Measurements from ENCODE around the gene ALKBH4. TPM values are rescaled to one million over a fixed set of nuclear protein-coding genes. Genes with fewer than 3 reads are reported as not detected.

The ALKBH4 gene
- polyA plus RNA-seq, 1 of the 3 experiments (the other 2 are of a cell fraction), result 18.1 TPM

DNA sequence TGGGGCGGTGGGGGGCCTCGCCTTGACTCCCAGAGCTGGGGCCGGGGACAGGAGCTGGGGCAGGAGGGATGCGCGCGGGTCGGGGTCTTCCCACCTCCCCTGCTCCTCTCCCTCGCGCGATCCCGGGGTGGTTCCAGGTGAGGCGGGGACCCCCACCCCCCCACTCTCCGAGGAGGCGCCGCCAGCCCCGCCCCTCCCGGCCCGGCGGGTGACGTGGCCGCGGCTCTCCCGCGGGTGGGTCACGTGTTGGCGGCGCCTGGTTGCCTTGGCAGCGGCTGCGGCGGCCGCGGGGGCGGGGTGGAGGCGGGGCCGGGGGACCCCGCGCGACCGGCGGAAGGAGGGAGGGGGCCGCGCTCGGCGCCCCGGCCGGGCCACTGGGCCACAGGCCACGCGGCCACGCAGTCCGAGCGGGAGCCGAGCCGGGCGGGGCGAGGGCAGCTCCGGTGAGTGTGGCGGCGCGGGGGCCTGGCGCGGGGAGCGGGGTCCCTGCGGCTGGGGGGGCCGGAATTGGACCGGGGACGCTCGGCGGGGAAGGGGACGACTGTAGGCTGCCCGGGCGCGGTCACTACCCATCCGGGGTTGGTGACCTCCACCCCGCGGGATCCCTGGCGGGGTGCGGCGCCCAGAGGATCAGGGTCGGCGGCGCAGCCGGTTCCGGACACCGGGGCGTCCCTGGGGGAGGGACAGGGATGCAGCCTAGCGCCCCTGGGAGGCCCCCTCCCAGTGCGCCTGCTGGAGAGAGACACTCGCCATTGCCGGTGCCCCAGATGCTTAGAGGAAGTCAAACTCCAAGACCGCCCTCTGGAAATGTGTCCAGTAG lies 31.2 kb downstream of the ALKBH4 start, which contains the start of gene ORAI2:
Gene ORAI2, plus strand, starts transcription at position 357 of the 820 bp plus-strand sequence. CDS start 5,382 bp downstream, outside the sequence.
- ChIA-PET CTCF (interaction anchor here (0.7 to 2.5 kb wide), 7 partner anchors 17 to 35 kb away, joined by 3 to 12 read pairs (median 4); no protein-coding TSS in a partner anchor), POLR2A (interaction anchor here (1.3 kb wide), 1 partner anchor 8 kb away, joined by 4 read pairs; no protein-coding TSS in a partner anchor)
- Histone ChIP-seq H3K9me3 (no peaks in the 10 kb centered on the region), H3K36me3 (replicated peaks in 1 of 2; ENCODE audit: control insufficient read depth in 1 of 2, insufficient read depth in 2 of 2, low read length in 1 of 2) (peaks cover 0 to 19% of the 10 kb centered on the region in 2 experiments), H3K4me1 (ENCODE audit: control insufficient read depth in 1 of 2, insufficient read depth in 2 of 2, low read depth in 1 of 2, low read length in 1 of 2) (peaks cover 8 to 11% of the 10 kb centered on the region in 2 experiments; a peak in 2 of 4 replicates), H3K27ac (ENCODE audit: low read depth in 2 of 2, low read length in 1 of 2) (peak within 1 kb of the TSS; percentile 60 to 74; a peak in 3 of 4 replicates), H4K20me1 (ENCODE audit: insufficient read depth) (no peaks in the 10 kb centered on the region), H3K9me2 (no peaks in the 10 kb centered on the region), H2AFZ (ENCODE audit: low read depth) (peak within 1 kb of the TSS; percentile 95), H3K27me3 (ENCODE audit: insufficient read depth) (no peaks in the 10 kb centered on the region), H3K9ac (peak within 1 kb of the TSS; percentile 92), H3K4me2 (peak within 1 kb of the TSS; percentile 95), H3K4me3 (ENCODE audit: low read depth in 2 of 2, low read length in 1 of 2) (peak within 1 kb of the TSS; percentile 63 to 94), H3K79me2 (ENCODE audit: insufficient read depth) (peaks cover 48% of the 10 kb centered on the region), H3F3A (replicated peaks; ENCODE audit: insufficient read depth) (peaks cover 13% of the 10 kb centered on the region)
- DNase-seq, result peak; percentile 100
- 0% methylated on average over 19 of the region's 90 CpGs for WGBS (ENCODE audit: low lambda C conversion rate)
- TF ChIP-seq, protein P1, sequence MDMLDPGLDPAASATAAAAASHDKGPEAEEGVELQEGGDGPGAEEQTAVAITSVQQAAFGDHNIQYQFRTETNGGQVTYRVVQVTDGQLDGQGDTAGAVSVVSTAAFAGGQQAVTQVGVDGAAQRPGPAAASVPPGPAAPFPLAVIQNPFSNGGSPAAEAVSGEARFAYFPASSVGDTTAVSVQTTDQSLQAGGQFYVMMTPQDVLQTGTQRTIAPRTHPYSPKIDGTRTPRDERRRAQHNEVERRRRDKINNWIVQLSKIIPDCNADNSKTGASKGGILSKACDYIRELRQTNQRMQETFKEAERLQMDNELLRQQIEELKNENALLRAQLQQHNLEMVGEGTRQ (IDR thresholded peaks at IDR 0.05; ENCODE audit: borderline replicate concordance, low read depth, low read length), result peak; percentile 81; the same call in 1 of the 2 replicates
- TF ChIP-seq POLR2AphosphoS5 (IDR thresholded peaks at IDR 0.05; ENCODE audit: low read depth, low read length), result peak; percentile 20; the same call in 1 of the 2 replicates
- TF ChIP-seq MXI1 (IDR thresholded peaks at IDR 0.05; ENCODE audit: low read depth, low read length), result peak; percentile 81
- TF ChIP-seq, protein P2, sequence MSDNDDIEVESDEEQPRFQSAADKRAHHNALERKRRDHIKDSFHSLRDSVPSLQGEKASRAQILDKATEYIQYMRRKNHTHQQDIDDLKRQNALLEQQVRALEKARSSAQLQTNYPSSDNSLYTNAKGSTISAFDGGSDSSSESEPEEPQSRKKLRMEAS (IDR thresholded peaks at IDR 0.05; ENCODE audit: low read depth), result peak; percentile 48
- TF ChIP-seq RAD21 (IDR thresholded peaks at IDR 0.05; ENCODE audit: low read length), result no peak
- TF ChIP-seq TAF1 (IDR thresholded peaks at IDR 0.05; ENCODE audit: borderline replicate concordance, low read depth, low read length), result peak; percentile 40; the same call in 1 of the 2 replicates
- no peak for TF ChIP-seq RFX5 (IDR thresholded peaks at IDR 0.05; ENCODE audit: low read length)
- TF ChIP-seq, protein P3, sequence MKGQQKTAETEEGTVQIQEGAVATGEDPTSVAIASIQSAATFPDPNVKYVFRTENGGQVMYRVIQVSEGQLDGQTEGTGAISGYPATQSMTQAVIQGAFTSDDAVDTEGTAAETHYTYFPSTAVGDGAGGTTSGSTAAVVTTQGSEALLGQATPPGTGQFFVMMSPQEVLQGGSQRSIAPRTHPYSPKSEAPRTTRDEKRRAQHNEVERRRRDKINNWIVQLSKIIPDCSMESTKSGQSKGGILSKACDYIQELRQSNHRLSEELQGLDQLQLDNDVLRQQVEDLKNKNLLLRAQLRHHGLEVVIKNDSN (IDR thresholded peaks at IDR 0.05; ENCODE audit: borderline replicate concordance, low read depth), result peak; percentile 94

DNA sequence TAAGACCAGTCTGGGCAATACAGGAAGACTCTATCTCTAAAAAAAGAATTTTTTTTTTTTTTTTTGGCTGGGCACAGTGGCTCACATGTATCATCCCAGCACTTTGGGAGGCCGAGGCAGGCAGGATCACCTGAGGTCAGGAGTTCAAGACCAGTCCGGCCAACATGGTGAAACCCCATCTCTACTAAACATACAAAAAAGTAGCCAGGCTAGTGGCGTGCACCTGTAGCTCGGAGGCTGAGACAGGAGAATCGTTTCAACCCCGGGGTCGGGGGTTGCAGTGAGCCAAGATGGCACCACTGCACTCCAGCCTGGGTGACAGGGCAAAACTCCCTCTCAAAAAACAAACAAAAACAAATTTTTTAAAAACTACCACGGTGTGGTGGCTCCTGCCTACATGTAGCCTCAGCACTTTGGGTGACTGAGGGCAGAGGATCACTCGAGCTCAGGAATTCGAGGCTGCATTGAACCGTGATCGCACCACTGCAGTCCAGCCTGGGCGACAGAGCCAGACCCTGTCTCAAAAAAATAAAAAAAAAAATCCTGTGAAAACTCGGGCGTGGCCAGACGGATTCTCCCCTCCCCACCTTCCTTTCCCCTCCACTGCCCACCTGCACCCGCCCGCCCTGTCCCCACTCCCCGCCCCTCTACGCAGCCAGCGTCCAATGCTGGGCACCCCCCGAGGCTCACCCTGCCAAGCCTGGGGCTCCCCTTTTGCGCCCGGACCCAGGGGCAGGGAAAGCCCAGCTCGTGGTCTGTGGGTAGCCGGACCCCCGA lies 32.0 kb downstream of the ALKBH4 start:
- ChIA-PET POLR2A (interaction anchor here (0.6 to 1.3 kb wide), 2 partner anchors 9 to 15 kb away, joined by 3 to 4 read pairs; no protein-coding TSS in a partner anchor), CTCF (interaction anchor here (0.7 to 2.1 kb wide), 4 partner anchors 19 to 35 kb away, joined by 3 to 9 read pairs (median 4); no protein-coding TSS in a partner anchor)
- Histone ChIP-seq H3K79me2 (ENCODE audit: insufficient read depth) (peaks cover 41% of the 10 kb centered on the region), H3K27me3 (ENCODE audit: insufficient read depth) (no peaks in the 10 kb centered on the region), H3K36me3 (replicated peaks in 1 of 2; ENCODE audit: control insufficient read depth in 1 of 2, insufficient read depth in 2 of 2, low read length in 1 of 2) (peaks cover 0 to 15% of the 10 kb centered on the region in 2 experiments), H3K9ac (peak overlapping the region; percentile 72), H3K9me3 (no peaks in the 10 kb centered on the region), H3K4me3 (ENCODE audit: low read depth in 2 of 2, low read length in 1 of 2) (peak overlapping the region; percentile 63 to 67), H4K20me1 (ENCODE audit: insufficient read depth) (no peaks in the 10 kb centered on the region), H3K4me2 (peak overlapping the region; percentile 95), H3K9me2 (no peaks in the 10 kb centered on the region), H3F3A (replicated peaks; ENCODE audit: insufficient read depth) (peaks cover 18% of the 10 kb centered on the region), H2AFZ (ENCODE audit: low read depth) (peak overlapping the region; percentile 95; the same call in 1 of the 2 replicates), H3K4me1 (ENCODE audit: control insufficient read depth in 1 of 2, insufficient read depth in 2 of 2, low read depth in 1 of 2, low read length in 1 of 2) (peaks cover 8 to 11% of the 10 kb centered on the region in 2 experiments; a peak in 2 of 4 replicates), H3K27ac (ENCODE audit: low read depth in 2 of 2, low read length in 1 of 2) (peak overlapping the region; percentile 36 to 74; a peak in 3 of 4 replicates)
- no peak for DNase-seq
- TF ChIP-seq MEF2A (IDR thresholded peaks at IDR 0.05; ENCODE audit: borderline replicate concordance, low read depth), result no peak
- no peak for TF ChIP-seq GATA2 (CRISPR knock-in tag; IDR thresholded peaks at IDR 0.05)
- TF ChIP-seq YY1 (IDR thresholded peaks at IDR 0.05; ENCODE audit: low read depth), result no peak
- TF ChIP-seq RAD21 (IDR thresholded peaks at IDR 0.05; ENCODE audit: low read length), result no peak
- no peak for TF ChIP-seq SIN3A (IDR thresholded peaks at IDR 0.05; ENCODE audit: borderline replicate concordance, low read depth, low read length)
- 54% methylated on average over 27 of the region's 27 CpGs for WGBS (ENCODE audit: low lambda C conversion rate)

Measured in SK-N-SH (cell line).